Osteocyte (in vitro differentiated cells): ENCODE data around the gene TOP1. TPM values are rescaled to one million over a fixed set of nuclear protein-coding genes. Genes with fewer than 3 reads are reported as not detected.

Experiments
- DNase-seq: peaks from one replicate; pipeline ENCODE4 v3.0.0; 2021; ENCODE audit warnings: mixed read lengths; ENCODE audit not compliant: unreplicated experiment; ENCODE audit errors: extremely low spot score
- H3K27ac Mint-ChIP-seq: one replicate; pipeline ENCODE4 v1.8.0; 2021; ENCODE audit warnings: mild to moderate bottlenecking, mixed read lengths; ENCODE audit not compliant: unreplicated experiment
- H3K27me3 Mint-ChIP-seq: one replicate; pipeline ENCODE4 v1.8.0; 2021; ENCODE audit warnings: mixed read lengths; ENCODE audit not compliant: unreplicated experiment
- H3K36me3 Mint-ChIP-seq: one replicate; pipeline ENCODE4 v1.8.0; 2021; ENCODE audit warnings: mixed read lengths; ENCODE audit not compliant: unreplicated experiment
- H3K4me1 Mint-ChIP-seq: one replicate; pipeline ENCODE4 v1.8.0; 2021; ENCODE audit warnings: mixed read lengths; ENCODE audit not compliant: unreplicated experiment
- H3K4me3 Mint-ChIP-seq: one replicate; pipeline ENCODE4 v1.8.0; 2021; ENCODE audit warnings: mild to moderate bottlenecking, moderate library complexity, mixed read lengths; ENCODE audit not compliant: unreplicated experiment
- H3K9me3 Mint-ChIP-seq: one replicate; pipeline ENCODE4 v1.8.0; 2021; ENCODE audit warnings: mixed read lengths; ENCODE audit not compliant: unreplicated experiment
- total RNA-seq: library from RNA; stranded (reverse); gene quantifications from 2 replicates; pipeline ENCODE4 v1.2.1, GENCODE V29; 2021
- TF ChIP-seq, protein P1 (sequence below): fragments of 200-600 bp; sonication (generic); IDR thresholded peaks from 2 replicates; pipeline ENCODE4 v1.5.0; 2021; ENCODE audit warnings: antibody characterized with exemption, mild to moderate bottlenecking, moderate library complexity

The TOP1 gene
- total RNA-seq, 1 donor from 2014 or later = 51.1 TPM

DNA sequence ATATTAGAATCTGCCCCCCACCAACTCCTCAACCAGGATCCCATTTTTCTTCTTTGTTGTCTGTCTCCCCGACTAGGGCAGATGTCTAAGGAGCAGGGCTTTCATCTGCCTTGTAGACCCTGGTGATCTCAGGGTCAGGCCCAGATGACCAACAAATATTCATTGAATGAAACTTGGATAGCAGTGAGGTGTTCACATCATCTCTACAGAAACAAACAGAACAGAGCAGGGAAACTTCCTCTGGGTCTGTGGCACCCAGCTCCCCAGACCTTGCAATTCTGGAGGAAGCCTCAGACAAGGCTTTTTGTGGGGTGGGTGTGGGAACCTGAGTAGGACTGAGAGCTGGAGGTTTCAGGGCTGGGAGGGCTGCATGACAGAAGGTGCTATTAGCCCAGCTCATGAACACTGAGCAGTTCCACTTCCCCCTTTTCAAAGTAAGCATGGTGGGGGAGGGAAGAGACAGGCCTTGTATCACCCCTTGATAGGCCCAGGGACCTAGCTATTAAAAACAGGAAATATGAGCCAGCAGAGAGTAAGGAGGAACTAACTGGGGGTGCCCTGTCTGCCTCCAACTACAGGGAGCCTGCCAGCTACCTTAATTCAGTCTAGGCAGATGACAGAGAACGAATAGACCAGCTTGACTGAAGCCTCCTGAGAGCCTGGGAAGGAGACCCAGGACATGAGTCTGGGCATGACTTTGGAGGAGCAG, 37.3 kb upstream of the TOP1 start:
- TF ChIP-seq, protein P1, sequence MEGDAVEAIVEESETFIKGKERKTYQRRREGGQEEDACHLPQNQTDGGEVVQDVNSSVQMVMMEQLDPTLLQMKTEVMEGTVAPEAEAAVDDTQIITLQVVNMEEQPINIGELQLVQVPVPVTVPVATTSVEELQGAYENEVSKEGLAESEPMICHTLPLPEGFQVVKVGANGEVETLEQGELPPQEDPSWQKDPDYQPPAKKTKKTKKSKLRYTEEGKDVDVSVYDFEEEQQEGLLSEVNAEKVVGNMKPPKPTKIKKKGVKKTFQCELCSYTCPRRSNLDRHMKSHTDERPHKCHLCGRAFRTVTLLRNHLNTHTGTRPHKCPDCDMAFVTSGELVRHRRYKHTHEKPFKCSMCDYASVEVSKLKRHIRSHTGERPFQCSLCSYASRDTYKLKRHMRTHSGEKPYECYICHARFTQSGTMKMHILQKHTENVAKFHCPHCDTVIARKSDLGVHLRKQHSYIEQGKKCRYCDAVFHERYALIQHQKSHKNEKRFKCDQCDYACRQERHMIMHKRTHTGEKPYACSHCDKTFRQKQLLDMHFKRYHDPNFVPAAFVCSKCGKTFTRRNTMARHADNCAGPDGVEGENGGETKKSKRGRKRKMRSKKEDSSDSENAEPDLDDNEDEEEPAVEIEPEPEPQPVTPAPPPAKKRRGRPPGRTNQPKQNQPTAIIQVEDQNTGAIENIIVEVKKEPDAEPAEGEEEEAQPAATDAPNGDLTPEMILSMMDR = no peak
- H3K9me3 Mint-ChIP-seq = no peaks in the 10 kb centered on the region
- H3K36me3 Mint-ChIP-seq = no peaks in the 10 kb centered on the region
- peaks cover 10% of the 10 kb centered on the region for H3K4me1 Mint-ChIP-seq
- no peak overlapping the region for H3K27ac Mint-ChIP-seq
- peak; percentile 53 for DNase-seq
- no peak overlapping the region for H3K4me3 Mint-ChIP-seq
- no peaks in the 10 kb centered on the region for H3K27me3 Mint-ChIP-seq

DNA sequence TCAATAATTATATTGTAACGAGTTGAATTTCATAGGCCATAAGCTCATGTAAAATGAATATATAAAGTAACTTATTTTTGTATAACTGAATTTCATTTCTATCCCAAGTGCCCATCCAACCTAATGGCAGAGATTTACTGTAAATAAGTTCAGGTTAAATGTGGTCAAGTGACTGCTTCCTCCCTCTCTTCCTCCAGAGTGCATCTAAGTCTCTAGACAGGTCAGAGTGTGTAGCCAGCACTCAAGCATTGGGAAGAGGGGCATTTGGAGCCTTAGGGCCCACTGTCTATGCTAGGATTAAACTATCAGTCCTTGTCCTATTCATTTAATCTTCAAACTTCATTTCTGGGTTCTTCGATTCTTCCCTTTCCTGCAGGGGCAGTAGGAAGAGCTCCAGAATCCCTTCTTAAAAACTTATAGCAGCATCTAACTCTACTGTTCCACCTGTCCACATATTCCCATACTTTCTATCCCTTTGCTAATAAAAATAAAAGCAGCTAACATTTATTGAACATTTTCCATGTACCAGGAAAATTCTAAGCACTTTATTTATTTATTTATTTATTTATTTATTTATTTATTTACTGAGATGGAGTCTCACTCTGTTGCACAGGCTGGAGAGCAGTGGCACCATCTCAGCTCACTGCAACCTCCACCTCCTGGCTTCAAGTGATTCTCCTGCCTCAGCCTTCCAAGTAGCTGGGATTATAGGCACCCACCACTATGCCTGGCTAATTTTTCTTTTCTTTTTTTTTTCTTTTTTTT, 36.1 kb upstream of the TOP1 start:
- Mint-ChIP-seq H3K27ac (no peak overlapping the region), H3K27me3 (no peaks in the 10 kb centered on the region), H3K4me1 (peaks cover 18% of the 10 kb centered on the region), H3K9me3 (no peaks in the 10 kb centered on the region), H3K4me3 (no peak overlapping the region), H3K36me3 (no peaks in the 10 kb centered on the region)
- TF ChIP-seq, protein P1 = no peak
- DNase-seq = no peak

DNA sequence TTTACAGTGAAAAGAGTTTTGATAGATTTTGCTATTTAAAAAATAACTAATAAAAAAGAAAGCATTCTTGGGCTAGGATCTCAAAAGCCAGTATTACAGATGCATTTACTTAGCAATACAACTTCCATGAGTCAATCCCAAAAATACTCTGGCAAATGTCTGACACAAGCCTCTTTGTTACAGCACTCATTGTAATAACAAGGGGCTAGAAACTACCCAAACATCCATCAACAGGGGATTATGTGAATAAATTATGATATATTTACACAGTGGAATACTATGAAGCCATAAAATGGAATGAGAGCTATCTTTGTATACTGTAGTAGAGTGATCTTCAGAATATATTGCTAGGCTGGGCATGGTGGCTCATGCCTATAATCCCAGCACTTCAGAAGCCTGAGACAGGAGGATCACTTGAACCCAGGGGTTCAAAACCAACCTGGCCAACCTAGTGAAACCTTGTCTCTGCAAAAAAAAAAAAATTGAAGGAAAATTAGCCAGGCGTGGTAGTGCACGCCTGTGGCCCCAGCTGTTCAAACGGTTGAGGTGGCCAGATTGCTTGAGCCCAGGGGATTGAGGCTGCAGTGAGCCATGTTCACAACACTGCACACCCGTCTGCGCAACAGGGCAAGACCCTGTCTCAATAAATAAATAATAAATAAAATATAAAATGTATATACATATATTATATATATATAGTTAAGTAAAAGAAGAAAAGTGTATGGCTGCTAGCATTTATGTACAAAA, 34.7 kb upstream of the TOP1 start:
- Mint-ChIP-seq H3K36me3 (no peaks in the 10 kb centered on the region), H3K27me3 (no peaks in the 10 kb centered on the region), H3K27ac (no peak overlapping the region), H3K4me1 (peaks cover 18% of the 10 kb centered on the region), H3K4me3 (no peak overlapping the region), H3K9me3 (no peaks in the 10 kb centered on the region)
- TF ChIP-seq, protein P1 = no peak
- peak; percentile 23 for DNase-seq

DNA sequence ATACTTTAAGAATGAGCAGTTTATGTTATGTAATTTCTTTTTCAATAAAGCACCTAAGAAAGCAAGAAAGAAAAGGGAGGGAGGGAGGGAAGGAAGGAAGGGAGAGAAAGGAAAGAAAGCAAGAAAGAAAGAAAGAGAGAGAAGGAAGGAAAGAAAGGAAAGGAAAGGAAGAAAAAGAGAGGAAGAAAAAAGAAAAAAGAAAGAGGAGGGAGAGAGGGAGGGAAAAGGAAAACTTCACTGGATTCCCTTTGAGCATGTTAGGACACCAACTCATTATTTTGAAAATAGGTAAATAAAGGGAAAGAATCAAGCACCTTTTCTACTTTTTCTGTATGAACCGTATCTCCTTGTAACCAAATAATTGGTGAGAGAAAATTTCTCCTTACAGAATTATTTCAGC, 32.3 kb upstream of the TOP1 start:
- Mint-ChIP-seq H3K36me3 (no peaks in the 10 kb centered on the region), H3K27me3 (no peaks in the 10 kb centered on the region), H3K27ac (no peak overlapping the region), H3K9me3 (no peaks in the 10 kb centered on the region), H3K4me1 (peaks cover 8% of the 10 kb centered on the region), H3K4me3 (no peak overlapping the region)
- DNase-seq = no peak
- TF ChIP-seq, protein P1 = no peak

DNA sequence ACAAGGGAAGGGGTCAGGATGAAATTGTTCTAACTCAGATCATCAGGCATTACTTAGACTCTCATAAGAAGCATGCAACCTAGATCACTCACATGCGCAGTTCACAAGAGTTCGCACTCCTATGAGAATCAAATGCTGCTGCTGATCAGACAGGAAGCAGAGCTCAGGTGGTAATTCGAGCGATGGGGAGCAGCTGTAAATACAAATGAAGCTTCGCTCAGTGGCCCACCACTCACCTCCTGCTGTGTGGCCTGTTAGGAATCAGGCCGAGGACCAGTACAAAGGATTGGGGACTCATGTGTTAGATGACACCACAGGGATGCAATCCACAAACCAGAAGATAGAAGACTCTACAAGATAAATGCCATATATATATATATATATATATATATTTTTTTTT, 31.5 kb upstream of the TOP1 start:
- peak; percentile 49 for DNase-seq
- Mint-ChIP-seq H3K27ac (no peak overlapping the region), H3K4me1 (peaks cover 11% of the 10 kb centered on the region), H3K27me3 (no peaks in the 10 kb centered on the region), H3K4me3 (no peak overlapping the region), H3K9me3 (no peaks in the 10 kb centered on the region), H3K36me3 (no peaks in the 10 kb centered on the region)
- TF ChIP-seq, protein P1 = no peak
